CD4-positive, alpha-beta T cell treated with Interleukin-15 for 4 hours (primary cell): ENCODE measurements around the gene HTRA2.
A peak's percentile ranks its signal among the peaks of the same experiment; 100 is the strongest.

Source experiments
- DNase-seq: peaks from one replicate; pipeline ENCODE4 v3.0.0-alpha.2; 2020; ENCODE audit warnings: low spot score

Gene HTRA2

GRCh38 chr2:74515981-74516633 lies 13.6 kb upstream of the HTRA2 start:
- peak; percentile 78 for DNase-seq

GRCh38 chr2:74516650-74517049 lies 13.1 kb upstream of the HTRA2 start:
- no peak for DNase-seq

- DNase-seq, result no peak
Observed at GRCh38 chr2:74522516-74522915, 7.2 kb upstream of the HTRA2 start.

- no peak for DNase-seq
Observed at GRCh38 chr2:74524005-74524404, 5.7 kb upstream of the HTRA2 start.

- DNase-seq, result no peak
Observed at GRCh38 chr2:74524955-74525716, 4.6 kb upstream of the HTRA2 start.

- peak; percentile 26 for DNase-seq
Observed at GRCh38 chr2:74525717-74526648, 3.8 kb upstream of the HTRA2 start, which contains the start of gene DQX1. DQX1 (minus strand) TSS chr2:74526231; CDS start chr2:74525729, 502 bp downstream.

- DNase-seq, result no peak
Observed at GRCh38 chr2:74526649-74527230, 3.0 kb upstream of the HTRA2 start.

- no peak for DNase-seq
Observed at GRCh38 chr2:74527741-74528140, 2.0 kb upstream of the HTRA2 start.

- DNase-seq, result peak; percentile 13
Observed at GRCh38 chr2:74528600-74529356, 955 bp upstream of the HTRA2 start.

GRCh38 chr2:74530239-74531187 lies 780 bp downstream of the HTRA2 start:
- DNase-seq, result peak; percentile 43

GRCh38 chr2:74531666-74532065 lies 1.9 kb downstream of the HTRA2 start:
- DNase-seq, result no peak

GRCh38 chr2:74532222-74532621 lies 2.5 kb downstream of the HTRA2 start:
- peak; percentile 49 for DNase-seq

- DNase-seq, result no peak
Observed at GRCh38 chr2:74533464-74533863, 3.7 kb downstream of the HTRA2 start.

- DNase-seq, result no peak
Observed at GRCh38 chr2:74534411-74534810, 4.7 kb downstream of the HTRA2 start.

- no peak for DNase-seq
Observed at GRCh38 chr2:74535440-74535965, 5.8 kb downstream of the HTRA2 start.

- no peak for DNase-seq
Observed at GRCh38 chr2:74536166-74536950, 6.6 kb downstream of the HTRA2 start.

- no peak for DNase-seq
Observed at GRCh38 chr2:74537140-74537539, 7.4 kb downstream of the HTRA2 start.

- DNase-seq, result no peak
Observed at GRCh38 chr2:74538881-74539339, 9.2 kb downstream of the HTRA2 start.

GRCh38 chr2:74540291-74540690 lies 10.6 kb downstream of the HTRA2 start:
- DNase-seq, result no peak
